ENCODE results near the gene TRIM65. TPM values are rescaled to one million over a fixed set of nuclear protein-coding genes. Genes with fewer than 3 reads are reported as not detected.
A peak's percentile ranks its signal among the peaks of the same experiment; 100 is the strongest.

Gene TRIM65
- total and polyA plus RNA-seq, 8 donors: 8.2 to 13.1 (median 10.5) TPM

DNA sequence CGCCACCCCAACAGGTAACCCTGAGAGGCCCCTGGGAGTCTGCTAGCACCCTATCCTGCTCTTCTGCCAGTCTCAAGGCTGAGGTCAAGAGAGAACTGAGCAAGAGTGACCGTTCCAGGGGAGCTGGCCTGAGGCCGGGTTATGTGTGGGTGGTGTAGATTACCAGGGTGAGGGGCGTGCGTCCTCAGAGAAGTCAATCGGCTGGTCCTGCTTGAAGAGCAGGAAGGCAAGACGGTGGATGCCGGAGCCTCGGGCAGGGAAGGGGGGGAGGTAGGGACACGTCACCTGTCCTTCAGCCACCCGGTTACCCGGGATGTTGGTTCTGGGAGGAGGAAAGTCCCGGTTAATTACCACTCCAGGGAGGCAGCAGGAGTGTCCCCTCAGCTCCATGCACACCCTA lies 2.6 kb upstream of the TRIM65 start:
- Histone ChIP-seq H3K36me3 (peaks cover 3 to 32% (median 15%) of the 10 kb centered on the region in 3 donors), H3K9me3 (no peaks in the 10 kb centered on the region), H3K27me3 (no peaks in the 10 kb centered on the region), H3K4me3 (no peak overlapping the region), H3K4me1 (peaks cover 7 to 20% (median 17%) of the 10 kb centered on the region in 3 donors), H3K27ac (no peak overlapping the region)
- ATAC-seq (no peak), DNase-seq (no peak), FAIRE-seq (no peak)
- TF ChIP-seq, protein P1, sequence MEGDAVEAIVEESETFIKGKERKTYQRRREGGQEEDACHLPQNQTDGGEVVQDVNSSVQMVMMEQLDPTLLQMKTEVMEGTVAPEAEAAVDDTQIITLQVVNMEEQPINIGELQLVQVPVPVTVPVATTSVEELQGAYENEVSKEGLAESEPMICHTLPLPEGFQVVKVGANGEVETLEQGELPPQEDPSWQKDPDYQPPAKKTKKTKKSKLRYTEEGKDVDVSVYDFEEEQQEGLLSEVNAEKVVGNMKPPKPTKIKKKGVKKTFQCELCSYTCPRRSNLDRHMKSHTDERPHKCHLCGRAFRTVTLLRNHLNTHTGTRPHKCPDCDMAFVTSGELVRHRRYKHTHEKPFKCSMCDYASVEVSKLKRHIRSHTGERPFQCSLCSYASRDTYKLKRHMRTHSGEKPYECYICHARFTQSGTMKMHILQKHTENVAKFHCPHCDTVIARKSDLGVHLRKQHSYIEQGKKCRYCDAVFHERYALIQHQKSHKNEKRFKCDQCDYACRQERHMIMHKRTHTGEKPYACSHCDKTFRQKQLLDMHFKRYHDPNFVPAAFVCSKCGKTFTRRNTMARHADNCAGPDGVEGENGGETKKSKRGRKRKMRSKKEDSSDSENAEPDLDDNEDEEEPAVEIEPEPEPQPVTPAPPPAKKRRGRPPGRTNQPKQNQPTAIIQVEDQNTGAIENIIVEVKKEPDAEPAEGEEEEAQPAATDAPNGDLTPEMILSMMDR (IDR thresholded peaks at IDR 0.05): no peak
- intact Hi-C loops (cut with DNase I): no loop called here
- WGBS, 2 donors: 88% methylated on average over 13 of the region's 13 CpGs

DNA sequence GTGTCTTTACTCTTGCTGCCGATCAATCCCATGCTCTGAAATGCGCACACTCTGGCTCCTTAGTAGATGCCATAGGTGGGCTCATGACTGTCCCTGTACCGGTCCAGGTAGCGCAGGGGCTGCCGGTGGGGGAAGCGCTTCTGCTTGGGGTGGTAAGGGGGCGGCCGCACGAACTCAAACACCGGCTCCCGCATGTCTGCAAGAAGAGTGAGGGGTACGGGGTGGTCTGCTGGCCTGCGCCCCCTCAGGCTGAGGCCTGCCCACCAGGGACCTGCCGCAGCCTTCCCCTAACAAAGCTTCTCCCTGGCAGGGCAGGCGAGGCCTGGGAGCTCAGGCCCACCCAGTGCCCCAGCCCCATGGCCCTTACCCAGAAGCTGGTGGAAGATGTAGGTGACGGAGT lies 2.0 kb upstream of the TRIM65 start:
- intact Hi-C loops (cut with DNase I): no loop called here
- FAIRE-seq (no peak), DNase-seq (no peak), ATAC-seq (no peak)
- H3K27ac ChIP-seq: no peak overlapping the region
- H3K27me3 ChIP-seq: no peaks in the 10 kb centered on the region
- TF ChIP-seq, protein P1 (IDR thresholded peaks at IDR 0.05): no peak
- no peaks in the 10 kb centered on the region for H3K9me3 ChIP-seq
- H3K4me3 ChIP-seq: no peak overlapping the region
- WGBS, 2 donors: 93 to 95% methylated on average over 16 of the region's 16 CpGs
- H3K4me1 ChIP-seq: peaks cover 7 to 16% (median 15%) of the 10 kb centered on the region in 3 donors
- H3K36me3 ChIP-seq: peaks cover 3 to 32% (median 15%) of the 10 kb centered on the region in 3 donors

DNA sequence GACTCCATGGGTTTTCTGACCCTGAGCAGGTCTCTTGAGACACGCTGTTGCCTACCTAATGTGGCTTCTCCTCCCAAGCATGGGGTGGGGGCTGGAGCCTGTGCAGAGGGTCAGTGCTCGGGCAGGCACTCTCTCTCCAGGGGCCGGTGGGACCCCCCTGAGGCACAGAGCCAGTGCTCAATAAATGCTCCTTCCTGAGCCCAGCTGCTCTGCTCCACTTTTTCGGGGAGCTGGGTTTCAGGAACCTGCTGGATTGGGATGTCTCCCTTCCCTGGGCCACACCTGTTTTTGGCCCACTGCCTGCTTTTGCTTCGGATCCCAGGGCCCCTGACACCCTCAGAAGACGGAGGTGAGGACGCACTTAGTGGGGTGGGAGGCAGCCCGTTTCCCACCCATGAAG lies 1.3 kb upstream of the TRIM65 start:
- H3K36me3 ChIP-seq: peaks cover 3 to 32% (median 15%) of the 10 kb centered on the region in 3 donors

DNA sequence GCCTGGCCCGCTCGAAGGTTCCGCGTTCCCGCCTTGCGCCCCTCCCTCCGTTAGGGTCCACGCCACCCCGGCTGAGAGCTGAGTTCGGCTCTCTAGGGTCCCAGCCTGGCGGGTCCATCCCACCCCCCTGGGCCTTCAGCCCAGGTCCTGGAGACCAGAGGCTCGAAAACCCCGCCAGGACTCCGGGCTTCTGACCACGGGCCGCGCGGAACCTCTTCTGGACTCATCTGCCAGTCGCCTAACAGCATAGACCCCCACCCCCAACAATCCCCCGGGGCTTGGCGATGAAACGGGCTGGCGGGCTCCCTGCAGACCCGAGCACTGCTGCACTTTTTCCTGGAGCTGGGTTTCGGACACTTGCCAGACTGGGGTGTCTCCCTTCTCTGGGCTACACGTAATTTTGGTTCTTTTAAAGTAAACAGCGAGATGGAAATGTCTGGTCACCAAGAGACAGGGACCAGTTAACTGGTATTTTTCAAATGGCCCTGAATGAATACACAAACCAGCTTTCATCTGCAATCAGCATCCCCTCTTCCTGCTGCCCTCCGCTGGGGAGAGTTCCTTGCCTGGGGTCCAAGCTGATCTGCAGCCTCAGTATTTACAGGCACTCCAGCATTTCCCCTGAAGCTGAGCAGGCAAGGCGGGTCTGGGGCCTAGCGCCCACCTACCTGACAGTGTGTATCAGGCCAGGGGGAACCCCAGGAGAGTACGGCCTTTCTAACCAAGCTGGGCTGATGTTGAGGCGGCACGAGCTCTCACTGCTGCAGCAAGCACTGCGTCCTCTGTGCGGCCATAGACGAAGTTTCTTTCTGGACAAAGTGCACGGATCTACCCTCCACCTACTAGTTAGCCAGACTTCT lies 639 bp upstream of the TRIM65 start:
- intact Hi-C loops (cut with DNase I): no loop called here
- H3K4me3 ChIP-seq: peak overlapping the region in 3 of 4 donors; percentile 58 to 84 (median 77)
- 60 to 73% methylated on average over 30 to 37 of the region's 37 CpGs for WGBS, 2 donors

More for the DNA sequence above, 1.3 kb upstream of the TRIM65 start:
- TF ChIP-seq, protein P1 (IDR thresholded peaks at IDR 0.05): no peak
- peak in 1 of 6 donors; percentile 62 for DNase-seq
- FAIRE-seq: no peak
- Histone ChIP-seq H3K4me3 (no peak overlapping the region), H3K9me3 (no peaks in the 10 kb centered on the region), H3K27me3 (no peaks in the 10 kb centered on the region), H3K4me1 (peaks cover 7 to 10% (median 8%) of the 10 kb centered on the region in 3 donors), H3K27ac (no peak overlapping the region)
- WGBS, 2 donors: 85 to 93% methylated on average over 8 of the region's 8 CpGs
- intact Hi-C loops (cut with DNase I): no loop called here
- no peak for ATAC-seq

More for the DNA sequence above, 639 bp upstream of the TRIM65 start:
- peak in 2 of 6 donors; percentile 66 to 69 for DNase-seq
- Histone ChIP-seq H3K4me1 (peaks cover 7 to 10% (median 8%) of the 10 kb centered on the region in 3 donors), H3K27me3 (no peaks in the 10 kb centered on the region), H3K36me3 (peaks cover 3 to 32% (median 15%) of the 10 kb centered on the region in 3 donors), H3K27ac (peak overlapping the region; percentile 81 to 95 (median 88)), H3K9me3 (no peaks in the 10 kb centered on the region)
- no peak for FAIRE-seq
- TF ChIP-seq, protein P1 (IDR thresholded peaks at IDR 0.05): no peak
- no peak for ATAC-seq
